Hematopoietic multipotent progenitor cell treated with erythropoietin and hydrocortisone succinate and interleukin-3 and kit ligand, for 4 days (in vitro differentiated cells): ENCODE data around the gene SETBP1.

ENCODE experiments used
- DNase-seq: peaks from one replicate; pipeline ENCODE4 v3.0.0-alpha.2; 2015

The SETBP1 gene

GRCh38 chr18:44916429-44917207, 235.9 kb downstream of the SETBP1 start:
- DNase-seq: no peak

- no peak for DNase-seq
Measured at GRCh38 chr18:44917216-44918141, 236.8 kb downstream of the SETBP1 start.

DNA sequence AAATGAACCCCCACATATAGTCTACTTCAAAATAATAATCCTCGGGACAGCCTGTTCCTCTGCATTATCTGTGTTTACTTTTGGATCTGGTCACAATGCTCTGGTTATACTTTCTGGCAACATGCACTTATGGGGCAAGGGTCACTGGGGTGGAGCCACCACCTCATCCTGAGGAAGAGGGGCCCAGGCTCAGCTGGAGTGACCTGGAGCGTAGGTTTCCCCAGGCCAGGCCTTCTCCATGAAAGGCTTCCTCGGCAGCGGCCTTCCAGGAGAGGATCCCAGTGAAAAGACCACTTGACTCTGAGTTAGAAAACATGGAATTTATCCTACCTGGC, 237.4 kb downstream of the SETBP1 start:
- no peak for DNase-seq

- peak; percentile 52 for DNase-seq
Measured at GRCh38 chr18:44920441-44920840, 239.8 kb downstream of the SETBP1 start.

- no peak for DNase-seq
Measured at GRCh38 chr18:44921974-44922373, 241.3 kb downstream of the SETBP1 start.

DNA sequence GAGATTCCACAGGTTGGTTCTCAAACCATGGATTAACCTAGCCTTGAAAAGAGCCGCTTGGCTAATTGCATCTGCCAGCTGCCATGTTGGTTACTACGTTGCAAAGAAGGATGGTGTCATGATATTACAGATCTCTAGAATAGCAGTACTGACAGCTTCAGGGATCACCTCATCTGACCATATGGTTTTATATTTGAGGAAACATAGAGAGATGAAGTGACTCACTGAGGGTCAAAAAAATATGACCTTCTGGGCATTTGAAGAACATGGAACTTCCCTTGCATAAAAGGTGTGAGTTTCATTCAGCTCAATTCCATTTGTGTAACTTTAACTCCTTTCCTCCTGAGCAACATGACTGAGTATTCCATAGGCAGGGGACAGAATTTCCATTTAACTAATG, 242.3 kb downstream of the SETBP1 start:
- no peak for DNase-seq

DNA sequence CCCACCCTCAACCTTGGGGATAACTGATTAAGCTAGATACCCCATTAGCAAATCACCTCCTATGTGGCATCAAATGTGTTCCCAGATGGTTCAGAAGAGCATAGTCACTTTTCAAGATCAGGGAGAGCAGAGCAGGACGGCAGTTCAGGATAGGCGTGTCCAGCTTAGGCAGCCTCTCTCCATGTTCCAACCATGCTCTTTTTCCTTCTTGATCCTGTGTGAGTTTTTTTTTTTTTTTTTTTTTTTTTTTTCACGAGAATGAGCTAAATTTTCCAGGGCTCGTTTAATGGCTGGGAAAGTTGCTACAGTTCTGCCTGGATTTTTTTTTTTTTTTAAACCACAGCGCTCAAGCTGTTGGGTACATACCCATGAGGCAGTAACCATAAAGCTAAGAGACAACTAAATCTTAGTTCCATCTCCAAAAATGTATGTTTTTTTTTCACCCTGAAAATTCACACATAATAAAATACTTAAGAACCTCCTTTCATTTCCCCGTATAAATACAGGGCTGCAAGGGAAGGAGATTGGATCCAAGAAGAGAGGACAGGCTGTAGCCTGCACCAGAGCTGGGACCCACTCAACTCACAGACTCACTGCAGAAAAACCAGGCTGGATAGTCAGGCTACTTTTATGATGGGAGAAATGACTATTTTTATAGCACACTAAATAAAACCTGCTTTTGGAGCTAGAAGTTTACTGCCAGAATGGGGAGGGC, 244.3 kb downstream of the SETBP1 start:
- DNase-seq: no peak

GRCh38 chr18:44927127-44927849, 246.6 kb downstream of the SETBP1 start:
- DNase-seq: no peak

DNA sequence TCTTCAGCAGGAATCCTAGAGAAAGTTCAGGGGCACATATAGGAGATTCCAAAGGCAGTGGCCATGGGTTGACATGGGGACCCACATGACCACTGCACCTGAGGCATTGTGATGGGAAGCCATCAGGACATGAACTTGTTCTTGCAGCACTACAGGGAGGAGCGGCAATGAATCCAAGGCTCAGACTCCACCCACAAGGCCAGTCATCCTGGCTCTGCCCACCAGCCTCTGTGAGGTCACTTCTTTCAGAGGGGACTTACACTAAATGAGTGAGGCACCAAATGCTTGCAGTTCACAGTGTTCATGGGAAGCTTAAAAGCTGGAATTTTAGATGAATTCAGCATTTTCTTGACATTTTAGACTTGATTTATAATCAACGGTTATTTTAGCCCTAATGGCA, 254.2 kb downstream of the SETBP1 start:
- peak; percentile 6 for DNase-seq

- DNase-seq: no peak
Measured at GRCh38 chr18:44935455-44935854, 254.8 kb downstream of the SETBP1 start.

- DNase-seq: no peak
Measured at GRCh38 chr18:44936485-44936884, 255.8 kb downstream of the SETBP1 start.

DNA sequence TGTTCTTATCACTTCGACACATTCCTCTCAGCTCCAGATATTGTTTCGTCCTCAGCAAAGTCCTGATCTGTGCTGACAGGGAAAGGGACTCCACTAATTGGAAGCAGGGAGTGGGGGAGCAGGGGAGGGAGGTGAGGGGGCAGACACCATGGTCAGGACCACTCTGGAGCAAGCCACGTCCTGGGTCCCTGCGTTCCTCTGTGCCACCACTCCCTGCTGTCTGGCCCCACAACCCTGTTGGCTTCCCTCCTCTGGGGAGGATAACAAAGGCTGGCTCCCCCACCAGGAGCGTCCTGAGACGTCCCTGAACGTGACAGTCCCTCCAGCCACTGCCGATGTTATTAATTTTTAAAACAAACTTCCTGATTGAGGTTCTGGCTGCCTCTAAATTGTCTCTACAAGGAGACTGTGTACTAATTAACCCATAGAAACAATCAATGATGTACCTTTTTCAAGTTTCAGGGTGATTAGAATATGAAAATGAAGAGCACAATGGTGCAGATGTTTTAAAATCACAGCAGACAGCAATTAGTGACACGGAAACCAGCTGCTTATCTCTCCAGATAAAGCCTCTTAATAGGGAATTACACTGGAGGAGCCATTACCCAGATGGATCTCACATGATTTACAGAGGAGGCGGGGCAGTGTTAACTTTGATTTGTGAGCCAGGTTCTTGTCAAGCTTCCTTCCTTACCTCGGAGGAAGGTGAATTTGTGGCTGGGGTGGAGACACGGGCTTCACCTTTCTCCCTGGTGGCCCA, 257.5 kb downstream of the SETBP1 start:
- DNase-seq: no peak

- no peak for DNase-seq
Measured at GRCh38 chr18:44938720-44939665, 258.3 kb downstream of the SETBP1 start.

- no peak for DNase-seq
Measured at GRCh38 chr18:44941516-44941915, 260.8 kb downstream of the SETBP1 start.

GRCh38 chr18:44942073-44942472, 261.4 kb downstream of the SETBP1 start:
- DNase-seq: no peak

GRCh38 chr18:44943311-44943881, 262.7 kb downstream of the SETBP1 start:
- DNase-seq: no peak

DNA sequence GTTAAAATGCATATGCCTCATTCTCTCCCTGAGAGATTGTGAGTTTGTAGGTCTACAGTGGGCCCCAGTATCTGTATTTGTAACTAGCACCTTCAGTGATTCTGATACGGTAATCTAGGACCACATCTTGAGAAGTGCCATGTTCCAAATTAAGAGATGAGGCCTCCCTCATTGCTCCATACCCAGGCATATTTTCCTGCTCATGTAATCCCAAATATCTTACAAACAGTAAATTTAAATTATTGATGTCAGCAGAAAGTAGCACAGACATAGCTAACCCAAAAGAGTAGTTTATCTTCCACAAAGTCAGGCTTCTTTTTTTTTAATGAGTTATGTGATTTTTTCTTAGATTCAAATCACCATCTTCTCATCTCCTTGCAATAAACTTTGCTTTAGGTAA, 263.8 kb downstream of the SETBP1 start:
- DNase-seq: no peak

- DNase-seq: no peak
Measured at GRCh38 chr18:44945888-44946401, 265.3 kb downstream of the SETBP1 start.

DNA sequence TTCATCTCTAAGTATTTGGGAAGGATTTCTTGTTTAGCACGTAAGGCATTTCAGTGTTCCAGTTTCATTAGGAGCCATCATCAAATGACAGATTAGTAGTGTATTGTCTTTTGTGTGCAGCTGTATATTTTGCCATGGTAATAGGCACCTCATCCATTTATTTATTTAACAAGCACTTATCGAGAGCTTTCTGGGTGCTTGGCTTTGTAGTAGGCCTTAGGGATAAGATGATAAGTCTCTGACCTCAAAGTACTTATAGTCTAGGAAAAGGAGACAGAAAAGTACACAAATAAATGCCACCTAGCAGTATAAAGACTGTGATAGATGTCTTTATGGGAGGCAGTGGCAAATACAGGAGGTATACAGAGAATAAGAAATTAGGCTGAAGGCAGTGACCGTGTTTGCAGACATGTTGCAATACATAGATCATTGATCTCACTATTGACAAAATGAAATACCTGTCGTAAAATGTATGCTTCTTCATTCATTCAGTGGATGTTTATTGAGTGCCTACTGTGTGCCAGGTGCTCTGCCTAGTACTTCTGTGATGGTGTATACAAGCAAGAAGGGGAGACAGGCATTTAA, 265.9 kb downstream of the SETBP1 start:
- DNase-seq: no peak

DNA sequence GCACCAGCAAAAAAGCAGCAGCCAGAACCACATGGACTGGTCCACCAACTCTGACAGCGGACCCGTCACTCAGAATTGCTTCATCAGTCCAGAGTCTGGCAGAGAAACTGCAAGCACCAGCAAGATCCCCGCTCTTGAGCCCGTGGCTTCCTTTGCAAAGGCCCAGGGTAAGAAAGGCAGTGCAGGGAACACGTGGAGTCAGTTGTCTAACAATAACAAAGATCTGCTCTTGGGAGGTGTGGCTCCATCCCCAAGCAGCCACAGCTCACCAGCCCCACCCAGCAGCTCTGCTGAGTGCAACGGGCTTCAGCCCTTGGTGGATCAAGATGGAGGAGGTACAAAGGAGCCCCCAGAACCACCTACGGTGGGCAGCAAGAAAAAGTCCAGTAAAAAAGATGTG, 269.3 kb downstream of the SETBP1 start:
- DNase-seq: no peak
